ENCODE measurements around the gene ATG4A. TPM values are rescaled to one million over a fixed set of nuclear protein-coding genes. Genes with fewer than 3 reads are reported as not detected.

Gene ATG4A
- total RNA-seq, 4 donors from 2014 or later: 12.4 to 25.0 (median 18.8) TPM

- H3K27me3 ChIP-seq: no peaks in the 10 kb centered on the region
- TF ChIP-seq CTCF (IDR thresholded peaks at IDR 0.05) (peak in 4 of 6 experiments; percentile 12 to 32 (median 22)), POLR2A (IDR thresholded peaks at IDR 0.05) (peak in 1 of 2 donors; percentile 19)
- H3K27ac ChIP-seq: peak overlapping the region; percentile 67 to 91 (median 76)
- WGBS, 2 donors: 58 to 79% methylated on average over 4 to 7 of the region's 7 CpGs
- no peak overlapping the region for H3K4me3 ChIP-seq (replicated peaks in 1 of 3)
- no peaks in the 10 kb centered on the region for H3K36me3 ChIP-seq
- intact Hi-C loops (cut with DNase I): no loop called here
- peaks cover 11 to 14% of the 10 kb centered on the region in 2 donors for H3K4me1 ChIP-seq
- DNase-seq: peak; percentile 27 to 37
- no peaks in the 10 kb centered on the region for H3K9me3 ChIP-seq
These were observed 74.0 kb downstream of the ATG4A start for GRCh38 chrX:108165383-108166111.

GRCh38 chrX:108167211-108167872, 75.8 kb downstream of the ATG4A start:
- WGBS, 2 donors: 79 to 81% methylated on average over 5 of the region's 5 CpGs
- Histone ChIP-seq H3K36me3 (no peaks in the 10 kb centered on the region), H3K27me3 (no peaks in the 10 kb centered on the region), H3K27ac (no peak overlapping the region), H3K4me3 (replicated peaks in 1 of 3) (no peak overlapping the region), H3K9me3 (no peaks in the 10 kb centered on the region), H3K4me1 (peaks cover 11 to 14% of the 10 kb centered on the region in 2 donors)
- intact Hi-C loops (cut with DNase I): no loop called here
- TF ChIP-seq POLR2A (IDR thresholded peaks at IDR 0.05): no peak
- DNase-seq: peak in 1 of 2 donors; percentile 3

GRCh38 chrX:108168961-108169740, 77.6 kb downstream of the ATG4A start:
- no peaks in the 10 kb centered on the region for H3K27me3 ChIP-seq
- intact Hi-C loops (cut with DNase I): no loop called here
- DNase-seq: no peak
- TF ChIP-seq POLR2A (IDR thresholded peaks at IDR 0.05) (no peak), CTCF (IDR thresholded peaks at IDR 0.05) (no peak)
- no peak overlapping the region for H3K27ac ChIP-seq
- H3K4me3 ChIP-seq (replicated peaks in 1 of 3): no peak overlapping the region
- H3K36me3 ChIP-seq: no peaks in the 10 kb centered on the region
- no peaks in the 10 kb centered on the region for H3K9me3 ChIP-seq
- 91 to 97% methylated on average over 6 to 7 of the region's 9 CpGs for WGBS, 2 donors
- peaks cover 11 to 14% of the 10 kb centered on the region in 2 donors for H3K4me1 ChIP-seq

GRCh38 chrX:108169768-108170167, 78.2 kb downstream of the ATG4A start:
- Histone ChIP-seq H3K4me3 (replicated peaks in 1 of 3) (no peak overlapping the region), H3K4me1 (peaks cover 11 to 14% of the 10 kb centered on the region in 2 donors), H3K36me3 (no peaks in the 10 kb centered on the region), H3K9me3 (no peaks in the 10 kb centered on the region), H3K27me3 (no peaks in the 10 kb centered on the region), H3K27ac (no peak overlapping the region)
- intact Hi-C loops (cut with DNase I): no loop called here
- no peak for DNase-seq
- WGBS, 2 donors: 93 to 100% methylated on average over 3 of the region's 3 CpGs
- no peak for TF ChIP-seq CTCF (IDR thresholded peaks at IDR 0.05)
- TF ChIP-seq POLR2A (IDR thresholded peaks at IDR 0.05): no peak

- intact Hi-C loops (cut with DNase I): no loop called here
- no peaks in the 10 kb centered on the region for H3K27me3 ChIP-seq
- H3K4me3 ChIP-seq (replicated peaks in 1 of 3): no peak overlapping the region
- H3K9me3 ChIP-seq: no peaks in the 10 kb centered on the region
- 89 to 97% methylated on average over 2 to 4 of the region's 4 CpGs for WGBS, 2 donors
- no peak for TF ChIP-seq POLR2A (IDR thresholded peaks at IDR 0.05)
- H3K36me3 ChIP-seq: no peaks in the 10 kb centered on the region
- no peaks in the 10 kb centered on the region for H3K4me1 ChIP-seq
- DNase-seq: no peak
- no peak overlapping the region for H3K27ac ChIP-seq
These were observed 80.1 kb downstream of the ATG4A start for GRCh38 chrX:108171671-108172070.
